Astrocyte of the spinal cord (primary cell): ENCODE results near the gene CDKAL1.

Source experiments
- DNase-seq: peaks from one replicate; pipeline ENCODE4 v3.0.0; 2011; ENCODE audit warnings: low read depth, low spot score
- H3K4me3 ChIP-seq: 2 replicates; pipeline ENCODE4 v1.5.1; 2011; ENCODE audit warnings: low read depth, mild to moderate bottlenecking, low read length, moderate library complexity
- in situ Hi-C: cut with HindIII; loops from 2 replicates; pipeline ENCODE4 v1.10.0; 2017; ENCODE audit warnings: low sequenced_read_pairs
- TF ChIP-seq, protein P1 (sequence below): IDR thresholded peaks from 2 replicates; pipeline ENCODE4 v1.5.1; 2012; ENCODE audit warnings: low read depth, mild to moderate bottlenecking, low read length, inconsistent platforms

The CDKAL1 gene

DNA sequence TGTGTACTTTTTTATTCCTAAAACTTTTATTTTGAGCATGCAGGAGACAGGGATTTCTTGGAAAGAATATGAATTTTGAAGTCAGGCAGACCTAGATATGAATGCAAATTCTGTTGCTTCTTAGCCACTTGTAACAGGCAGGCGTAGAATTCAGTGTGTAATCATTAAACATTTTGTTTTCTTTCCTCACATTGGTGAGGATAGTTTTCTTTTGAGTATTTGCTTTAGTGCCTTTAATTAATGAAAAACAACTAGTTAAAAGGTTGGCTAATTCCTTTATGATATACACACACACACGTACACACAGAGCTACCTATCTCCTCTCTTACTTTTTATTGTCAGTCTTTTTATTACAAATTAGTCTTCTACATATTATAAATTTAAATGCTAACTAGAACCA, 342.3 kb downstream of the CDKAL1 start:
- DNase-seq, result no peak
- H3K4me3 ChIP-seq, result no peak overlapping the region
- in situ Hi-C loops, result no loop called here
- TF ChIP-seq, protein P1, sequence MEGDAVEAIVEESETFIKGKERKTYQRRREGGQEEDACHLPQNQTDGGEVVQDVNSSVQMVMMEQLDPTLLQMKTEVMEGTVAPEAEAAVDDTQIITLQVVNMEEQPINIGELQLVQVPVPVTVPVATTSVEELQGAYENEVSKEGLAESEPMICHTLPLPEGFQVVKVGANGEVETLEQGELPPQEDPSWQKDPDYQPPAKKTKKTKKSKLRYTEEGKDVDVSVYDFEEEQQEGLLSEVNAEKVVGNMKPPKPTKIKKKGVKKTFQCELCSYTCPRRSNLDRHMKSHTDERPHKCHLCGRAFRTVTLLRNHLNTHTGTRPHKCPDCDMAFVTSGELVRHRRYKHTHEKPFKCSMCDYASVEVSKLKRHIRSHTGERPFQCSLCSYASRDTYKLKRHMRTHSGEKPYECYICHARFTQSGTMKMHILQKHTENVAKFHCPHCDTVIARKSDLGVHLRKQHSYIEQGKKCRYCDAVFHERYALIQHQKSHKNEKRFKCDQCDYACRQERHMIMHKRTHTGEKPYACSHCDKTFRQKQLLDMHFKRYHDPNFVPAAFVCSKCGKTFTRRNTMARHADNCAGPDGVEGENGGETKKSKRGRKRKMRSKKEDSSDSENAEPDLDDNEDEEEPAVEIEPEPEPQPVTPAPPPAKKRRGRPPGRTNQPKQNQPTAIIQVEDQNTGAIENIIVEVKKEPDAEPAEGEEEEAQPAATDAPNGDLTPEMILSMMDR, result no peak

DNA sequence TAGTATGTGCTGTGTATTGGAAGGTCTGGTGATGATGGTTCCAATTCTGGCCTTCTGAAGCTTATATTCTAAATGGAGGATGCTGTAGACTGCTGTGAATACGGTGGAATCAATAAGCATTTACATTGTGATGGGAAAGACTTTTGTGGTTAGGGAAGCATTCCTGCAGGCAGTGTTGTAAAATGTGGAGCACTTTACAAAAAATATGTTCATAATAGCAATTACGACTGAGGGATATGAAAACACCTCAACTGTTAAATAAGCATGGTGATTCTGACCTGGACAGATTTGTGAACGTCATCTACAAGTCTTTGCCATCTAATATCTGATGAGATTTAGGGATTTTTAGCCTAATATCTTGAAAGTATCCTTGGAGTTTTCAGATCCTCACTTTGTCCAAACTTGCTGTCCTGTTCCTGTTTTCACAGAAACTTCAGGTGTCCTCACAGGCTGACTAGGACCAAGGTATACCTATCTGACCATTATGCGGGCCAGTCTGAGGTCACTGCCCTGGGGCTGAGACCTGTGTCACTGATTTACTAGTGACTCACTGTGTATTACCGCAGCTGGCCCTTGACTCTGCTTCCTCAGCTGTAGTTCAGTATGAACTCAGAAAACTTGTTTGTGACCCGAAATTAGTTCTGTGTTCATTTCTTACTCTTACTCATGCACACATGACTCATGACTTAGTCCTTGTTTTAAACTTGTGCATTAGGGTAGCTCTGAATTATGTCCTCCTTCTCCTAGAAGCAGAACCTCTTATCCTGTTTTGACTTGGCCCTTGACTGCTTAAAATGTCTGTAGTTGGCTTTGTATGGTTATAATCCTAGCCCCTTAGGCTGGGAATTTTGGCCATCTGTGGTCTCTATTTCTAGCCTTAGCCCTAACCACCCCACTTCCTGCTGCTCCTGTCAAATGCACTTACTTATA, 343.0 kb downstream of the CDKAL1 start:
- in situ Hi-C loops, result no loop called here
- no peak overlapping the region for H3K4me3 ChIP-seq
- TF ChIP-seq, protein P1, result no peak
- peak; percentile 93 for DNase-seq

DNA sequence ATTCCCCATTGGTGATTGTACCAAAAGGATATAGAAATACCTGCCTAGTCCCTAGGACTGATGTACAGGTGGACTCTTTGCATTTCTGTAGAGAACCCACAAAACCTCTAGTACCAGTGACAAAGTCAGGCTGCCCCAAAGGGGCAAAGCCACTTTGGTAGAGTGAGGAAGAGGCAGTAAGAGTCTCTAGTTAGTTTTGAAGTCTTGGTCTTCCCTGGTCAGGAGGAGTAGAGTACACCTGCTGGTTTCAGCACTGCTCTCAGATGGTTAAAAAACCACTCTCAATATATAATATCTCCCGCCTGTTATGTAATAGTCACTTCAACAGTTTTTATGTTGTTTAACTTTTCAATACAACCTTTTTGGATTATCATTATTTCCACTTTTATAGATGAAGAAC, 344.9 kb downstream of the CDKAL1 start:
- TF ChIP-seq, protein P1, result no peak
- in situ Hi-C loops, result no loop called here
- DNase-seq, result no peak
- H3K4me3 ChIP-seq, result no peak overlapping the region

DNA sequence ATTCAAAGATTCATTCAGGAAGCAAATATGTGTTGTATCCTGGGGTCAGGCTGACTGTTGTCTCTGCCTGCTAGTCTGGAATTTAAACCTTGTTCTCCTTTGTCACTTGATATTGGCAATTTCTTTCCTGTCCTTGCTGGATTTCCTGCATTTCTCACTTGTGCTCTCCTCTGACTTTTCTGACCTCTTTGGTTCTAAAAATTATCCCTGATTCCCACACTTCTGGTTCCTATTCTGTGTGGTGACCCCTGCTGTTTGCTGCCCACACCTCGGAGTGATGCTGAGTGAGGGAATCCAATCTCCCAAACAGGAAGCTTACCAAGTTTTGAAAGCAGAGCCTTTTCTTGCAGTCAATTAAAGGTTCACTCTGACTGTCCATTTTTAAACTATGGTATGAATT, 345.3 kb downstream of the CDKAL1 start:
- DNase-seq, result peak; percentile 37
- in situ Hi-C loops, result no loop called here
- TF ChIP-seq, protein P1, result no peak
- no peak overlapping the region for H3K4me3 ChIP-seq

DNA sequence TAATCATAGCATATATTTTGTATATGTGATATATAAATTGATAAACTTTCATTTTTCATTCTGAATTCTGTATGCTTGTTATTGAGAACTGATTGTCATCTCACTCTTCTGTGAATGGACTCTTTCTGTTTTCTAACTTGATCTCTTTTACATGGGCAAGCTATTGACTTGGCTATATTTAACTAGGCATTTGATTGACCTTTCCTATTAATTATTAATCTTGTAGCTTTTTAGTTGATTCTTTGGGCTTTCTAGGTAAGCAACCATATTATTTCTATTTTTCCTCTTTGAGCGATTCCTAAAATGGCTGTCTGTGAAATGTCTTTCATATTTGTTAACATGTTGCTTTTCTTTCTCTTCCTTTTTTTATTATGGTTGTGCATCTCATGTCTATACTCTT, 347.1 kb downstream of the CDKAL1 start:
- in situ Hi-C loops, result no loop called here
- TF ChIP-seq, protein P1, result no peak
- H3K4me3 ChIP-seq, result no peak overlapping the region
- no peak for DNase-seq

DNA sequence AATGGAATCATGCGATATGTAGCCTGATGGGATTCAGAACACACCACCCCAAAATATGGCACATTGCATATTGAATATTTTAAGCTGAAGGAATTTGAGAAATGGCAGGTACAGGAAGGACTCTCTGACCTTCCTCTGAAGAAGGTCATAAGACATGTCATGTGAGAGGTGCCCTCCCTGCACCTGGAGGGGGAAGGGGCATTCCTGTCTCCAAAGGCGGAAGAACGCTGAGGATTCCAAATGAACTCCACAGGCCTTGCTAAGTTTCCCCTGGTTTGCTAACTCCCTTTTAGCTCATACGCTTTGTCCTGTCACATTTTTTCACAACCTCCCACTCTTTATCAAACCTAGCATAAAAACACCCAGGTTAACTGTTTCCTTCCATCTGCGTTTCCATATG, 347.8 kb downstream of the CDKAL1 start:
- in situ Hi-C loops, result no loop called here
- TF ChIP-seq, protein P1, result no peak
- H3K4me3 ChIP-seq, result no peak overlapping the region
- no peak for DNase-seq
